ENCODE results near the gene KIF1B.

Gene KIF1B

DNA sequence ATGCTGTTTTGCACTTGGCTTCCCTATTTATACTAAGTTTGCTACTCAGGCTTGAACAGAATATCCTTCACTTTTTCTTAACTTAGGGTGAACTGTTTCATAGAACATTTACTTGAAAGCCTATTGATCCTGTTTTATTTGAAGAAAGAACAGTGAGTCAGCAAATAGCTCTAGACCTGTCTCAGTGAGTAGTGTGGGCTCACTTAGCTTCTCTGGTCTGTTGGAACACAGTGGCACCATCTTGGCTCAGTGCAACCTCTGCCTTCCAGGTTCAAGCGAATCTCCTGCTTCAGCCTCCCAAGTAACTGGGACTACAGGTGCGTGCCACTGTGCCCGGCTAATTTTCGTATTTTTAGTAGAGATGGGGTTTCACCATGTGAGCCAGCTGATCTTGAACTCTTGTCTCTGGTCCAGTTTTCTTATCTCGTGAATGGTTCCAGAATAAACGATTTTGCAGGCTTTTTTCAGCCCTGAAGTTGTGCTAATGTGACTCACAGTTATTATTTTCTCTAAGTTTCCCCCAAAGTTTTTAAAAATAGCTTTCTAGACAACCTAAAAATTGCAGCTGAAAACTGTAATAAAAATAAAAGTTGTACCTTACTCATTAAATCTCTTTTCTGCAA is 76.8 kb downstream of the KIF1B start:
- DNase-seq = no peak

DNA sequence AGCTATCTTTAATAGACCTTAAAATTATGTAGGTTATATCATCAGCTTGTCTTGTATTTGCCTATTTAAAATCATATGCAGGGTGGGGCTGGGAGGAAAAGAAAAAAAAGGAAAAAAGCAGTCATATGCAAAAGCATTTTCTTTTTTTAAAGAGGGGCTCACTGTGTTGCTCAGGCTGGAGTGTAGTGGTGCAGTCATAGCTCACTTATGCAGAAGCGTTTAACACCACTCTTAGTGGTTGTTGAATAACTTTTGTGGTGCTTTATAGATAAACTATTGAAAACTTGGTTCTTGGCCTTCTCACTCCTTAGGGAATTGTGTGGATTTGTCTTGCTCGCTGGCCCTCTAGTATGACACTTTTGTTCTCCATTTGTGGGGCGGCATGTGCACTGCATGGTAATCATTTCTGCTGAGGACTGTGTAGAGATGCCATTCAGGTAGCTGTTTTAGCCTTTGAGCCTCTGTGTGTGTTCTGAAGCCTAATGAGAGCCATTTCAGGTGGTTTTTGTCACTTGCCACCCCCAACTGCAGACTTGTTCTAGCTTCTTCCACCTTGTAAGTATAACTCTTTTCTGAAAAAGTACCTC is 77.8 kb downstream of the KIF1B start:
- no peak for DNase-seq

DNA sequence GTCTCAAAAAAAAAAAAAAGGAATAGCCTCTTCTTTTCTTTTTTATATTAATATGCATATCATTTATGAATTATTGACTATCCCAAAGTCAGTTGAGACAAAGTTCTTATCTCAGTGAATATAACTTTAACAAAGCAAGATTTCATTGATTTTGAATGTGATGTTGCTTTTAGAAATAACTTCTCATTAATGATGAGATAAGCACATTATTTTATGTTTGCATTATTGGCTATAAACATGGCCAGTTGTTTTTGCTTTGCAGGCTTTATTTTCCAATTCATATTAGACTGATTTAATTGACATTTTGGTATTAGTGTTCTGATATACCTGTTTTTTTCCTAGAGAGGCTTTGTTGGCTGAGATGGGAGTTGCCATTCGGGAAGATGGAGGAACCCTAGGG is 81.3 kb downstream of the KIF1B start:
- no peak for DNase-seq

DNA sequence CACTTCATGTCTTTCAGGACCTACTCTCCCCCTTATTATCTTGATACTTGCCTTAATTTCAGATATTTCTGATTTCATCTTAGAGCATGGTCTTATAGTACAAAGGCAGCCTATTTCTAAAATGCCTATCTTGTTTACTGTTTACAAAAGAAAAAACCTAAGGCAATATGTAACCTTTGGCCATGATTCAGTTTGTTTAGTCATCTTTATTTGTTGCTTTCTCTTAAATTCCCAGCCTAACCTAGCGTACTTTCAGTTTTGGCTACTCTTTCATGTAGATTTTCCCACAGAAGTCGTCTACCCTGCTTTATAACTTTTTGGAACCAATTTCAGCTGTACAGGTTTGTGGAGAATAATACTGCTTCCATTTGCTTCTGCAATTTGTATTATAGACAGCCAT is 81.8 kb downstream of the KIF1B start:
- DNase-seq = no peak

DNA sequence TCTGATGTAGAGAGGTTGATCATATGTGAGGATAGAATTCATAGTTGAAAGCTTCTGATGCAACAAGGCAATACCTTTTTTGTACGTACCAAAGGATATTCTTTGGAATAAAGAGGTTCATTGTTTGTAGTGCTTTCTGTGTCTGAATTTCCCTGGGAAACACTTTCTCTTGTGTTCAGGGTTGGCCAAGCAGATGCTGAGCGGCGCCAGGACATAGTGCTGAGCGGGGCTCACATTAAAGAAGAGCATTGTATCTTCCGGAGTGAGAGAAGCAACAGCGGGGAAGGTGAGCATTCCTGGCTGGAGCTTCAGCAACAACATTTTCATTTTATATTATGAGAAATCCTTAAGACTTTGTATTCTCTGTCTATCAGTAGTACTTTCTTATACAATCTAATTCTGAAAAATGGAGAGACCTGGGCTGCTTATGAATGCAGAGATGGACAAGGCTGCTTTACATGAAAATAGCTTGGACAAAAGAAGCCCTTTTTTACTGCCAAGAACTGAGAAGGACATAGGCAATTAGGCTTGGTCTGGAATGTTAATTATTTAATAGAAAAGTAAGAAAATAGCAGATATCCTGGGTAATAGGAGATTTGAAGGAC is 85.2 kb downstream of the KIF1B start:
- no peak for DNase-seq

DNA sequence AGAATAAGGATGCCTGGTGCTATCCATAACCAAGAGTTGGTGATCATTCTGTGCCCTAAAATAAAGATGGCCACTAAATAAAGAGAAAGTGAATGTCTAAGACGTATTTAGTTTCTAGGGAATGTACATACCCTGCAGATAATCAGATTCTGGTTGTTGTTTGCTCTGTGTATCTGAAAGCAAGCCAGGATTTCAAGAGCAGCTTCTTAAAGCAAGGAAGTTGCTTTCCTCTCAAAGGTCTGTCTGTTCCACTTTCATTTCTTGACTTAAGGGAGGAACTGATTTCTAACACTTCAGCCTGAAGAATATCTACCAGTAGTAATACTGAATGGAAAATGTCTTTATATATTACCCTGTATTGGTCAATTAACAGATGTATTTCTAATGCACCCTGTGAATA is 88.8 kb downstream of the KIF1B start:
- DNase-seq = no peak

DNA sequence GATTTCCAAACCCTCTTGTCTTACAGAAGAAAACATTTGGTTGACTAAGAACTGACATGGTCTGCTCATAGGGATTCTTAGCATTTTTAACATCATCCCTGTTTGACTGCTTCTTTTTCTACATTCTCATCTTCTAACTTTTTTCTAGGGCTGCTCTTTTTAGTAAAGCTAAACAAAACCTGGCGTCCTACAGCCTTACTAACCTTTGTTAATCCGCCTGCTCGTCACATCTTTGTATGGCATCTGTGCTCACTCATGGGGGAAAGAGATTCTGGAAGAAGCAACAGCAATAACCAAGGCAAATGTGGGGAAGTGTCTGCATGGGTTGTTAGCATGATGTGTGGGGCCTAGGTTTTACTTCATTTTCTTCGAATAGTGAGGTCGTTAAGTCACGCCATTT is 92.0 kb downstream of the KIF1B start:
- DNase-seq = no peak

DNA sequence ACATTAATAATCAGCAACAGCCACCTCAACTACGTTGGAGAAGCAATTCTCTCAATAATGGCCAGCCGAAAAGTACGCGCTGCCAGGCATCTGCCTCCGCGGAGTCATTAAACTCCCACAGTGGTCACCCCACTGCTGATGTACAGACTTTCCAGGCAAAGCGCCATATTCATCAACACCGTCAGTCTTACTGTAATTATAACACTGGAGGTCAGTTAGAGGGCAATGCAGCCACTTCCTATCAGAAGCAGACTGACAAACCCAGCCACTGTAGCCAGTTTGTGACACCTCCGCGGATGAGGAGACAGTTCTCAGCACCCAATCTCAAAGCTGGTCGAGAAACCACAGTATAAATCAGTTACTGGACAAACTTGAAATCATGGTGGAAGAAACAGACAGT is 93.9 kb downstream of the KIF1B start:
- DNase-seq = no peak

DNA sequence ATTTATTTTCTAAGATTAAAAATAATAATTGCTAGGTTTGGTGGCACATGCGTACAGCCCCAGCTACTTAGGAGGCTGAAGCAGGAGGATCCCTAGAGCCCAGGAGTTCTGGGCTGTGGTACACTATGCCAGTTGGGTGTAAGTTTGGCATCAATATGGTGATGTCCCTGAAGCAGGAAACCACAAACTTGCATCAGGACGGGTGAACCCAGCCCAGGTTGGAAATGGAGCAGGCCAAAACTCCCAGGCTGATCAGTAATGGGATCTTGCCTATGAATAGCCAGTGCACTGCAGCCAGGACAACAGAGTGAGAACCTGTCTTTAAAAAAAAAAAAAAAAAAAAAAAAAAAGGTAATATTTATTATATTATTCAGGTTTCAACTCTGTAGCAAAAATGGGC is 96.1 kb downstream of the KIF1B start:
- no peak for DNase-seq

DNA sequence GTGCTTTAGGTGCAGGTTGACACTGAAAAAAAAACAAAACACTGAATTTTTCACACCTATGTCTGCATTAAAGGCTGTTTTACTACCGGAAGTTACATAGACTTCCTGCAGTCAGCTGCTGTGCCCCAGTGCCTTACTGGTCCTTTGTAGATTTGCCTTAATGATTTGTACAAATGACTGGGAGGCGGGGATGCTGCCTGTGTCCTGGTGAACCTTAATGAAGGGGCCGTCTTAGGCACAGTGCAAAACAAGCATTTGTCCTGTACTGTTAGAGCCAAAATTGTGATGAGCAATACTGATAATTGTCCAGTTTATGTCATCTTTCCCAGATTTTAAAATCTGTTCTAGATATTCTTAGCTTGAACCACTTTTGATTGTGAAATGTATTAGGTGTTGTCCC is 97.6 kb downstream of the KIF1B start:
- no peak for DNase-seq

DNA sequence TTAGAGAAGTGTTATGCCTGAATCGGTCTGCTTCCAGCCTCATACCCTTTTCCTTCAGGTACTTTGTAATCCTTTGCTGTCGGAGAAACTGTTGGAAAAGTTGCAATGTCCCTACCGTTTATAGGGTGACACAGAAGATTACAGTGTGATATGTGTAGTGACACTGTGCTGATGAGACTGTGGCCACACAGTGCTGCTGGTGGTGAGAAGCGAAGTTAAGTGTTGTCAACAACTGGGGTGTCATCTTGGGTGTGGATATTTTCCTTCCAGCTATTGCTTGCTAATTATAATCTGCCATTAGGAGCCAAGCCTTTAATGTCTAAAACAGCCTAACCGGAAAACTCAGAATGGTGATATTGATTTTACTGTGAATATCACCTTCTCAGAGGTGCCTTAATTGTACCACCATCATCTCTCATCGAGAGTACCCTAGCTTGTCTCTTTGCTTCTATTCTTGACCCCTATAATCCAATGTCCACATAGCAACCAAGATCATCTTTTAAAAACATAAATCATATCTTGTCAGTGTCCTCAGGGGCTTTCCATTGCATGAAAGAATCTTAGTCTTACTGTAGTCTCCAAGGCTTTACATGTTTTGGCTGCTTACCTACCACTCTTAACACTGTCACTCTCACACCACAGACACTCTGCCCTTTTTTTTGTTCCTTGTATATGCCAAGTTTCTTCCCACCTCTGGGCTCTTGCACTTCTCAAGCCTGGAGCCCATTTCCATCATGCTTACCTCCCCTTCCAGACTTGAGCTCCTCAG is 99.1 kb downstream of the KIF1B start:
- no peak for DNase-seq

DNA sequence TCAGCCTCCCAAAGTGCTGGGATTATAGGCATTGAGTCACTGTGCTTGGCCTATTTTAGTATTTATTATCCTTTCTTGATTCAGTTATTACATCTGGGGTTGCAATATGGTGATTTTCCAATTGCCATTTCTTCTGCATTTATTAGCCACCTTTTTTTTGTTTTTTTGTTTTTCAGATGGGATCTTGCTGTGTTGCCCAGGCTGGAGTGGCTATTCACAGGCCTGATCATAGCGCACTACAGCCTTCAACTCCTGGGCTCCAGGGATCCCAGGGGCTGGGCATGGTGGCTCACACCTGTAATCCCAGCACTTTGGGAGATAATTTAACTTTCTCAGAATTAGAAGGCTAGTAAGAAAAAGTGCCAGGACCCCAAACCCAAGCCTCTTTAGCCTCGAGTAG is 106.4 kb downstream of the KIF1B start:
- no peak for DNase-seq

DNA sequence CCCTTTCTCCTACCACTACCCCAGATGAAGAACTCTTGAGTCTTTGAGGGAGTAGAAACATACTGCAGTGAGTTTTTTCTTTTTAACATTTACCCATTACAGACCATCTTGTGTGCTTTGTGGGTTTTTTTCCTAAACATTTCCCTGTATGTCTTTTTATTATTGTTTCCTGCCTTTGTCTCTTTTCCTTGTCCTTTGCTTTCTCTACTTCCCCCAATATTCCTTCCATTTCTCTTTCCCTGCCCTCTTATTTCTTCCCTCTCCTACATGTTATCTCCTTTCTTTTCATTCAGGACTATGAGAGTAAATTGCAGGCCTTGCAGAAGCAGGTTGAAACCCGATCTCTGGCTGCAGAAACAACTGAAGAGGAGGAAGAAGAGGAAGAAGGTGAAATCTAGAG is 109.4 kb downstream of the KIF1B start:
- DNase-seq = no peak

DNA sequence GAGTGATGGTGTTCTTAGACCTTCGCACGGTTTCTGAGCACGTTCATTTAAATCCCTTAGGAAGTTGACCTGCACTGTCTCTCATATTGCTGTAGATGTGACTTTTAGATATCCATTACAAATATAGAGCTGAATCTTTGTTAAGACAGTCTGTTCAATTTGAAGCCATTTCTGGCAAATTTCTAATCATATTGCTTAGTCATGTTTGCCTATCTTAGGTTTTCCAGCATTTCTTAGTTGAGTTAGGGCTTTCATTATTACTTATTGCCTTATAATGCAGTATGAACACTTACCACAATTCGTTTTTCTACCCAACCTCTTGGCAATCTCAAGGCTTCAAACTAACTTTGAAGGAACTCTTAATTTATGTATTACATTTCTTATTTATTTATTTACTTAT is 110.0 kb downstream of the KIF1B start:
- DNase-seq = no peak

DNA sequence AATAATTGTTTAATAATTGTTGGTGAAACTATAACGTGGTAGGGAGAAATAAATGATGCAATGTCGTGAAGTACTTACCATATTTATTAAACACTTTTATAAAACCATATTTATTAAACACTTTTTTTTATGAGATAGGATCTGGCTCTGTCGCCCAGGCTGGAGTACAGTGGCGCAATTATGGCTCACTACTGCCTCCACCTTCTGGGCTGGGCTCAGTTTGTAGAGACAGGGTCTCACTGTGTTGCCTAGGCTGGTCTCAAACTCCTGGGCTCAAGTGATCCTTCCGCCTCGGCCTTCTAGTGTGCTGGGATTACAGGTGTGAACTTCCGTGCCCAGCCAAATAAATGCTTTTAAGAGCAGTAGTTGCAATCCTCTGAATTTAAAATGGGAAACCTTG is 112.5 kb downstream of the KIF1B start:
- no peak for DNase-seq

DNA sequence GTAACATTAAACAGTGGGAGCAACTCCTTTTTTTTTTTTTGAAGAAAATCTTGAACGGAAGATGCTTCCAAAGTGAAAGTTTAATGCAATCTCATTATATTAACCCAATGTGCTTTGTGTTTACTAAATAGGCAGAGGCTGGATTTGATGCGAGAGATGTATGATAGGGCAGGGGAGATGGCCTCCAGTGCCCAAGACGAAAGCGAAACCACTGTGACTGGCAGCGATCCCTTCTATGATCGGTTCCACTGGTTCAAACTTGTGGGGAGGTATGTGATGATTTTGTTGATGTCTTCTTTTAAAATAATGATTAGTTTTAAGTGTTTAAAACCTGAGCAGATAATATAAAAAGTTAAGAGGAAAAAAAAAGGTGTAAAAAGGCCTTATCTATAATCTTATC is 114.3 kb downstream of the KIF1B start:
- DNase-seq = no peak

DNA sequence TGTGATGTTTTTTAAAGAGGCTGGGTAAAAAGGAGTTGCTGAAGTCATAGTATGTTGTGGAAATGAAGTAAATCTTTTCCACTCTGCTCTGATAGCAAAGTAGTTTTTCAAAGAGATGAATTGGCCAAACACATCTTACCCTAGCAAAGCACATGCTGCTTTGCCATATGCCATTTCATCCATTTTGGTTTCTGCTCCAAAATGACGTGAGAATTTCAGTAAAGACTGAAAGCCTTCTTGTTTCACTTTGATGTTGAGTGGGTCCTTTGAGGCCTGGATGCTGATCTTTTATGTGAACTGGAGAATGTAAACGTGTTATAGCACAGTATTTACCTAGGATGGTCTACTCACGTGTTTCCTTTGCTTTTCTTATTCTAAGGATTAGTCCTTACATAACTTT is 115.2 kb downstream of the KIF1B start:
- DNase-seq = no peak

DNA sequence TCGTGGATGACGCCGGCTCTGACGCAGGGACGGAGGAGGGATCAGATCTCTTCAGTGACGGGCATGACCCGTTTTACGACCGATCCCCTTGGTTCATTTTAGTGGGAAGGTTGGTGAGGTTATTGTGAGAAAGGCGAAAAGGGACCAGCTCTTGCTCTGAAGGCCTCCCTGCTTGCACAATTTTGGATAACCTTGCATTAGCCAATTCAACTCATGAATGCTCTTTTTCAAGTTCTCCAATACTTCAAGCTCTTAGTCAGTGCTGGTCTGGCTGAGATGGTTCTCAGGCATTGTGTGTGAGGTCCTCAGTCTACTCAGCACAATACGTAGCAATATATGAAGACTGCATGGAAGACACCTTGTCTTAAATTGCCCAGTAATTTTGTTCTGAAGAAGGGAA is 115.9 kb downstream of the KIF1B start:
- DNase-seq = no peak

DNA sequence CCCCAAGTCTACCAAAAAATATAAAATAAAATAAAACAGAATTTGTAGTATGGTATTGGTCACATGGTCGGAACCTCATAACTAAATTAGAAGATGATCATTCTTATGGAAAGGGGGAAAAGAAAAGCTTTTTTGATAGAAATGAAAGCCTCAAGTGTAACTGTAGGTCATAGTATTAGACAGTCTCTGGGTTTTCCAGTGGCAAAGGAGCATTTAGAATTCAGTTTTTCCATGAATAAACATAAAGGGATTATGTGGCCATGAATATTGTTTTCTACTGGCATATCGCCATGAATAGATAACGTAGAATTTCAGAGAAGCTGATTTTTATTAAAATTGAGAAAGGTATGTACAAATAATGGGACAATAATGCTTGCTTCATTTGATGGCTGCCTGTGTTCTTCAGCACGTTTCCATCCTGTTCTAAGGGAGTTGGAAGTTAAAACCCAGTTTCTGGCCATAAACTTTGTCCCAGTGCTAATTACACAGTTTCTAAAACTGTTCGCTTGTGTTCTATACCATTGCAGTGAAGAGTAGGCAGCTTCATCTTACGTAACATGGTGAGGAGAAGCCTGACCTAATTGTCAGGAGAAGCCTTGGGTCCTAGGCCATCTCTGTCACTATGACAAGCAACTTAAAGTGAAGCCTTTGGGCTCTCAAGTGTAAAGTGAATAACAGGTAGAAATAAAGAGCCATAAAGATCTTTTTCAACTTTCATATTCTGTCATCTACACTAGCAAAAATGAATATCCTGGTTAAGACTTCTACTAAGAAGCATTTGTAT is 118.0 kb downstream of the KIF1B start:
- DNase-seq = no peak

DNA sequence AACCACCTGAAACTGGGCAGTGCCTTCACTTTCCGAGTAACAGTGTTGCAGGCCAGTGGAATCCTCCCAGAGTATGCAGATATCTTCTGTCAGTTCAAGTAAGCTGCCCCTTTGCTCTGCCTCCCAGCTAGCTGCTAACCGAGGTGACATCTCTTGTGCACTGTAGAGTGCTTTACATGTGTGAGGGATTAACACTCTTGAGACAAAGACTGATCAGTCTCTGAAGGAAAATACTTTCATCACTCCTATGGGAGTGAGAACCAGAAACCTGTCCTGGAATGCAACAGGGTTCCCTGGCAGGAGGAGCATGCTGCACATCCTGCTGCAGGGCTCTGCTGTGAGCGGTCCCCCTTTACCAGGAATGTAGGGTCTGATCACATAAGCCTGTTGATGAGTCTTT is 127.1 kb downstream of the KIF1B start:
- no peak for DNase-seq

DNA sequence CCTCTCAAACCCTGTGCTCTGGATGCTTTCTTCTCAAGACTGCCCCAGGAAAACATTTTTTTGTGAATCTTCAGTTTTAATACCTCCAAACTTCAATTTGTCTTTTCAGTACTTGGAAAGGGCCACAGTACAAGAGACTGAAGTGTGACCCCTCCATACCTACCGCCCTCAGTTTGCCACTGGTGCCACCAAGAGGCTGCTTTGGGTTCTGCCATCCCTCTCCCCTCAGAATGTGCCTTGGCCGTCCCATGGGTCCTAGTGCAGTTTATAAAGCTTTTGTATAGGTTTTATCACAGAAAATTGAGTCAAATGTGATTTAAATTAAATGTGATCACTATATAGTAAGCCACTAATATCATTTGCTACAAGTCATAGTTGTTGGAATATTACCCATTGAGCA is 127.7 kb downstream of the KIF1B start:
- DNase-seq = peak; percentile 27

DNA sequence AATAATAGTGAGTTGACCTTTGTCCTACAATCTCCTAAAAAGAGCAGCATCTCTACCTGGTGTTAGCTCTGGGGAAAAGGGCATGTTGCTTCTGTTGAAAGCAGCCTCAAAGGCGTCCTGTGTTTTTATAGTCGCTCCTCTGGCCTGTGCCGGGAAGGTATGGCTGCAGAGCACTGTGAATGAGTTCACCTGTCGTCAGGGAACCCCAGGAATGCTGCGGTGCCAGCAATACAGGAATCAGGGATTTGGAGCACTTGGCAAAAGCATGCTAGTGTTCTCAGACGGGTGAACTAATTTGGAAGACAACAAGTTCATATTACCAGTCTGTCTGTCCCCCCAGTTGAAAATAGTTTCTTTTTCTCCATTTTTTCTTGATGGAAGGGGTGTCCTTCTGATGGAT is 128.2 kb downstream of the KIF1B start:
- no peak for DNase-seq

DNA sequence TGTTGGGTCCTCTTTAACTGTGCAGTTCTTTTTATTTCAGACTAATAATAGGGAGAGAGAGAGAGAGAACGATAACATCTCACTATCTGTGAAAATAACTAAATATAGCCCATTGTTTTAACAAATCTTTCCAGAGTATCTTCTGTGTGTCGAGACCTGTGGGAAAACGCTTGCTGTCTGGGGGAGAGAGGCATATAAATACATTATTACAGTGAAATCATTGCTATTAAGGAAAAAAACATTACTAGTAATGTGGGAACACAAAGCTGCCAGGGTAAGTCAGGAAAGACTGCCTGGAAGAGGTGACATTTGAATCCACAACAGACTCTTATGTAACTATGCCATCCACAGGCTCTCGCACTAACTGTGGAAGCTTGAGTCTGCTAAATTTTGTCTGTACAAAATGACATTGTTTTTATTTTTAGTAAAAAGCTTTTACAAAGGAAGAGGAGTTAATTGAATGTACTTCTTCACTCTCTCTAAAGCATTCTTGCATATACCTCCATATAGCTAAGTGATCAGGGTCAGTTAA is 128.7 kb downstream of the KIF1B start:
- no peak for DNase-seq

Data from NCI-H1694 (cell line).